ENCODE results near the gene PARPBP. TPM values are rescaled to one million over a fixed set of nuclear protein-coding genes. Genes with fewer than 3 reads are reported as not detected.
"Not testable (repeated sequence)": the region's sequence is repeated elsewhere in the genome, so short reads cannot be mapped to it uniquely, and the experiment has no call there.

Gene PARPBP, protein sequence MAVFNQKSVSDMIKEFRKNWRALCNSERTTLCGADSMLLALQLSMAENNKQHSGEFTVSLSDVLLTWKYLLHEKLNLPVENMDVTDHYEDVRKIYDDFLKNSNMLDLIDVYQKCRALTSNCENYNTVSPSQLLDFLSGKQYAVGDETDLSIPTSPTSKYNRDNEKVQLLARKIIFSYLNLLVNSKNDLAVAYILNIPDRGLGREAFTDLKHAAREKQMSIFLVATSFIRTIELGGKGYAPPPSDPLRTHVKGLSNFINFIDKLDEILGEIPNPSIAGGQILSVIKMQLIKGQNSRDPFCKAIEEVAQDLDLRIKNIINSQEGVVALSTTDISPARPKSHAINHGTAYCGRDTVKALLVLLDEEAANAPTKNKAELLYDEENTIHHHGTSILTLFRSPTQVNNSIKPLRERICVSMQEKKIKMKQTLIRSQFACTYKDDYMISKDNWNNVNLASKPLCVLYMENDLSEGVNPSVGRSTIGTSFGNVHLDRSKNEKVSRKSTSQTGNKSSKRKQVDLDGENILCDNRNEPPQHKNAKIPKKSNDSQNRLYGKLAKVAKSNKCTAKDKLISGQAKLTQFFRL
- total RNA-seq (10 to 100 TPM in 1 of 2 donors, 1 to 10 TPM in 1; 7.1 to 14.1 TPM), polyA plus RNA-seq (ENCODE audit: insufficient read length in 2 of 2) (1 to 10 TPM; 7.9 to 8.2 TPM)
- long read RNA-seq, donor 1, partial matches to known transcripts, result 0 of 1 reads
- long read RNA-seq, donor 1, other reads (novel, unspliced or antisense), result 0 of 1 reads
- long read RNA-seq, donor 2, partial matches to known transcripts, result 0 of 1 reads
- long read RNA-seq, donor 2, other reads (novel, unspliced or antisense), result 0 of 1 reads
- long read RNA-seq, donor 3, result 0 reads
- long read RNA-seq, donor 4, partial matches to known transcripts, result 0 of 4 reads
- long read RNA-seq, donor 4, other reads (novel, unspliced or antisense), result 0 of 4 reads

DNA sequence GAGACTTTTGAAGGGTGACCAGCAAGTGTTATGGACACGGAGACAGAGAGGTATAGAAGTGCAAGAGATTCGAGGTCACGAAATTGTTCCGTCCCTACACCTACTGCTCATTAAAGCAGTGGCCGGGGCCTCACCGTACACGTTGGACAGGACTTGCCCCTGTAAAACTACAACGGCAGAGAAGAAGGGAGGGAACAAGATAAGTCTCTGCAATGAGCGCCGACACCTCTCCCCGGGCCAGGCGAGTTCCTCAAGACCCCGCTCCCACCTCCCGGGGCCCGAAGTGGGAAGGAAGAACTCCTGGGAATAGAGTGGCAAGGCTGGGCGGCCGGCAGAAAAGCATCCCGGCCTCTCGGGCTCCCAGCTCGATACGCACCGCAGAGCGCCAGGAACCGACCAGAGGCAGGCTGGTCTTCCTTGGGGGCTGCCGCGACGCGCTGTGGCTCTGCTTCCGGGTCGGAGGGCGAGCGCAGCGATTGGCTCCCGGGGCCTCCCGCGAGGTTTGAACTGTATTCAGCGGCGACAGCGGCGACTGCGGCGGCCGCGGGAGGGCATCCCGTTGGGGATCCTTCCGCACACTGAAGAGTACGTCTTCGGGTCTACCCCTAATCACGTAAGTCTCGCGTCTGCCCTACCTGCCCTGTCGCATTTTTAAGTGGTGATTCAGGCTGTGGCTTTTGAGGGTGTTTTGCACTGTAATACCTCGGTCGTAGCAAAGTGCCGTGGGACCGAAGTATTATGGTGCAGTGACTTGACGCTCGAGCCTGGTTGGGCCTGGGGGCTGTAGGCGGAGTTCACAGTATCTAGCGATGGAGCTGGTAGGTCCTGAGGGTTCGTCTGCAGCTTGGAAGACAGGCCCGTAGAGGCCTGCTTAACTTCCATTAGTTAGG is at the start of gene PARPBP, which contains the start of gene NUP37:
Gene PARPBP (plus strand): TSS at position 510 of the 890 bp plus-strand sequence. CDS start 3,706 bp downstream, outside the sequence.
Gene NUP37 (minus strand): TSS at position 441 of the 890 bp plus-strand sequence. CDS start 1,596 bp downstream, outside the sequence.
- Histone ChIP-seq H3K4me1 (ENCODE audit: control insufficient read depth, insufficient read depth, low read length) (peaks cover 7% of the 10 kb centered on the region), H3K36me3 (ENCODE audit: control insufficient read depth, insufficient read depth, low read length) (peaks cover 6% of the 10 kb centered on the region), H3K4me3 (ENCODE audit: low read depth, low read length) (peak within 1 kb of the TSS; percentile 87), H3K27me3 (ENCODE audit: control insufficient read depth, insufficient read depth, low read length) (no peaks in the 10 kb centered on the region), H3K9me3 (ENCODE audit: control insufficient read depth, insufficient read depth, low read length) (no peaks in the 10 kb centered on the region), H3K27ac (ENCODE audit: low read depth, low read length) (peak within 1 kb of the TSS; percentile 75)
- under 1% methylated on average over 60 of the region's 62 CpGs for WGBS (ENCODE audit: insufficient coverage)
- peak; percentile 73 to 96 (median 84) for DNase-seq (ENCODE audit: low read depth in 4 of 6, low spot score in 6 of 6)

DNA sequence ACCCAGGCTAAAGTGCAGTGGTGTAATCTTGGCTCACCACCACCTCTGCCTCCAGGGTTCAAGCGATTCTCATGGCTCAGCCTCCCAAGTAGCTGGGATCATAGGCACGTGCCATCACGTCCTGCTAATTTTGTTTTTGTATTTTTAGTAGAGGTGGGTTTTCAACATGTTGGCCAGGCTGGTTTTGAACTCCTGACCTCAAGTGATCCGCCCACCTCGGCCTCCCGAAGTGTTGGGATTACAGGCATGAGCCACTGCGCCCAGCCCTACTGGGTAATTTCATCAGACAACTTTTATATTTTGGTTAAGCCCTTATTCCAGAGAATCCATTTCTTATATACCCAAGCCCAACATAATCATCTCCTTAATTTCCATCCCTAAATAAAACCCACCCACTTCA is 47.9 kb upstream of the PARPBP start:
- H3K9me3 ChIP-seq (ENCODE audit: control insufficient read depth, insufficient read depth, low read length); H3K4me3 ChIP-seq (ENCODE audit: low read depth, low read length); DNase-seq (ENCODE audit: low read depth in 4 of 6, low spot score in 6 of 6); H3K27me3 ChIP-seq (ENCODE audit: control insufficient read depth, insufficient read depth, low read length); H3K36me3 ChIP-seq (ENCODE audit: control insufficient read depth, insufficient read depth, low read length); H3K27ac ChIP-seq (ENCODE audit: low read depth, low read length); H3K4me1 ChIP-seq (ENCODE audit: control insufficient read depth, insufficient read depth, low read length): not testable (repeated sequence)
- 100% methylated on average over 2 of the region's 7 CpGs for WGBS (ENCODE audit: insufficient coverage)

DNA sequence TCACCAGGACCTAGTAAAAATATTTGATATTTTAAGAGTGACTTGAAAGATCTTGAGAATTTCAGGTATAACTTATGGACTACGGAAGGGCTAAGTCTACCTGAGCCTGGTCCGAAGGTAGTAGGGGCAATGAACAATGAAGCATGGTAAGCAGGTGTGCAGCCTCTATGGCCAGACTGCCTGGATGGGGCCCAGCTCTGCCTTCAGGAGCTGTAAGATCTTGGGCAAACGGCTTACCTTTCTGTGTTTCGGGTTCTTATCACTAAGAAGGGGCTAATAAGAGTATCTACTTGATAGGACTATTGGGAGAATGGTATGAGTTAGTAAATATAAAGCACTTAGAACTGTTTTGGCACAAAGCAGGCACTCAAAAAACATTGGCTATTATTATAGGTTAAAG is 39.1 kb upstream of the PARPBP start:
- Histone ChIP-seq H3K27ac (ENCODE audit: low read depth, low read length) (no peak overlapping the region), H3K9me3 (ENCODE audit: control insufficient read depth, insufficient read depth, low read length) (no peaks in the 10 kb centered on the region), H3K36me3 (ENCODE audit: control insufficient read depth, insufficient read depth, low read length) (peaks cover 2% of the 10 kb centered on the region), H3K4me3 (ENCODE audit: low read depth, low read length) (no peak overlapping the region), H3K4me1 (ENCODE audit: control insufficient read depth, insufficient read depth, low read length) (no peaks in the 10 kb centered on the region), H3K27me3 (ENCODE audit: control insufficient read depth, insufficient read depth, low read length) (no peaks in the 10 kb centered on the region)
- 100% methylated on average over 2 of the region's 4 CpGs for WGBS (ENCODE audit: insufficient coverage)
- DNase-seq (ENCODE audit: low read depth in 4 of 6, low spot score in 6 of 6), result no peak

DNA sequence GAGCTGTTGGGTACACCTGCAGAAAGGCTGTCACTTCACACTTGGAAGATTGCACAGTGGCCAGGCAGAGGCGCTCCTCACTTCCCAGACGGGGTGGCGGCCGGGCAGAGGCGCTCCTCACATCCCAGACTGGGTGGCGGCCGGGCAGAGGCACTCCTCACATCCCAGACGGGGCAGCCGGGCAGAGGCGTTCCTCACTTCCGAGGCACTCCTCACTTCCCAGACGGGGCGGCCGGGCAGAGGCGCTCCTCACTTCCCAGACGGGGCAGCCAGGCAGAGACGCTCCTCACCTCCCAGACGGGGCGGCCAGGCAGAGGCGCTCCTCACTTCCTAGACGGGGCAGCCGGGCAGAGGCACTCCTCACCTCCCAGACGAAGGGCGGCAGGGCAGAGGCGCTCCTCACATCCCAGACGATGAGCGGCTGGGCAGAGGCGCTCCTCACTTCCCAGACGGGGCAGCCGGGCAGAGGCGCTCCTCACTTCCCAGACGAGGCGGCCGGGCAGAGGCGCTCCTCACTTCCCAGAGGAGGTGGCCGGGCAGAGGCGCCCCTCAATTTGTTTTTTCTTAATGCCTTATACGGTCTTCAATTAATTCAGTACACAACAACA is 30.7 kb upstream of the PARPBP start:
- H3K27me3 ChIP-seq (ENCODE audit: control insufficient read depth, insufficient read depth, low read length); H3K9me3 ChIP-seq (ENCODE audit: control insufficient read depth, insufficient read depth, low read length); H3K4me3 ChIP-seq (ENCODE audit: low read depth, low read length); H3K36me3 ChIP-seq (ENCODE audit: control insufficient read depth, insufficient read depth, low read length); DNase-seq (ENCODE audit: low read depth in 4 of 6, low spot score in 6 of 6); H3K4me1 ChIP-seq (ENCODE audit: control insufficient read depth, insufficient read depth, low read length); H3K27ac ChIP-seq (ENCODE audit: low read depth, low read length): not testable (repeated sequence)
- WGBS (ENCODE audit: insufficient coverage), result over 99% methylated on average over 35 of the region's 38 CpGs

DNA sequence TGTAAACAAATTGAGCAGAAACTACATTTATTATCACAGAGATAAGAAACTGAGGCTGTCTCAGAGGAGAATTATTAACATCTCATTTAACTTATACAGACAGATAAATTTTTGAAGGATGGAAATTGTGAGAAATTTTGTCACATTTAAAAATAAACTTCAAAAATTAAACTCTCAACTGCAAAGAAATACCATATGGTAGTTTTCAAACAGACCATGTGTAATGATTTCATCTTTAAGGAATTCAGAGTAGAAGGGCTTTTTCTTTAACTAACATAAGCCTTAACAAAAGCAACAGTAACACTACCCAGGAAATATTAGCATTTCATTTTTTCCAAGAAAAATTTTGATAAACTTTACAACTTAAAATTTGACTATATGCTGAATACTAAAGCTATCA is 26.7 kb upstream of the PARPBP start:
- no peaks in the 10 kb centered on the region for H3K9me3 ChIP-seq (ENCODE audit: control insufficient read depth, insufficient read depth, low read length)
- no peak overlapping the region for H3K4me3 ChIP-seq (ENCODE audit: low read depth, low read length)
- no peak overlapping the region for H3K27ac ChIP-seq (ENCODE audit: low read depth, low read length)
- no peak for DNase-seq (ENCODE audit: low read depth in 4 of 6, low spot score in 6 of 6)
- no peaks in the 10 kb centered on the region for H3K27me3 ChIP-seq (ENCODE audit: control insufficient read depth, insufficient read depth, low read length)
- H3K36me3 ChIP-seq (ENCODE audit: control insufficient read depth, insufficient read depth, low read length), result peaks cover 6% of the 10 kb centered on the region
- H3K4me1 ChIP-seq (ENCODE audit: control insufficient read depth, insufficient read depth, low read length), result no peaks in the 10 kb centered on the region

DNA sequence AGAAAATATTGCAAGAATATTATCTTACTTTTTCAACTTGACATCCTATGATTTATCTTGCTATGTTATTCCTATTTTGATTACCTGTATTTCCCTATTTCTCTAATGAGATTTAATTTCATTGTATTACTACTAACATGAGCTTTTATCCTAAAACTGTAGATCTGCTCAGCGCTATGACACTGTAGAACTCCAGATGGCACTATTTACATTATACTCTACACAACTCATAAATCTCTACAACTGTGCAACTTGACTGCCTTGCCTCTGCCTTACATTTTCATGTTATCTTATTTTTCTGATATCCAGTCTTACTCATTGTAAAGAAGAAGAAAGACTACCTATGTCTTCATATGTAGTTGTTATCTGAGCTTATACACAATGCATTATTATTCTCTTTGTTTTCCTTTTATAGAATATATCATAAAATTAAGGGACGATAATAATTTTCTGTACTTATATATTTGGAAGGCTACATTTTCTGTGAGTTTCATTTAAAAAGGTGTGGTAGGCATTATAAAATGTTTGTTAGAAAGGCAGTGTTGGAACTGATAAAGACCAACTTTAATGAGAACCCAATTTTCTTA is 24.2 kb upstream of the PARPBP start:
- Histone ChIP-seq H3K27me3 (ENCODE audit: control insufficient read depth, insufficient read depth, low read length) (no peaks in the 10 kb centered on the region), H3K9me3 (ENCODE audit: control insufficient read depth, insufficient read depth, low read length) (no peaks in the 10 kb centered on the region), H3K27ac (ENCODE audit: low read depth, low read length) (no peak overlapping the region), H3K4me3 (ENCODE audit: low read depth, low read length) (no peak overlapping the region), H3K36me3 (ENCODE audit: control insufficient read depth, insufficient read depth, low read length) (peaks cover 4% of the 10 kb centered on the region), H3K4me1 (ENCODE audit: control insufficient read depth, insufficient read depth, low read length) (no peaks in the 10 kb centered on the region)
- WGBS (ENCODE audit: insufficient coverage), result 60% methylated on average over 1 of the region's 2 CpGs
- peak in 2 of 6 donors; percentile 57 to 80 for DNase-seq (ENCODE audit: low read depth in 4 of 6, low spot score in 6 of 6)

DNA sequence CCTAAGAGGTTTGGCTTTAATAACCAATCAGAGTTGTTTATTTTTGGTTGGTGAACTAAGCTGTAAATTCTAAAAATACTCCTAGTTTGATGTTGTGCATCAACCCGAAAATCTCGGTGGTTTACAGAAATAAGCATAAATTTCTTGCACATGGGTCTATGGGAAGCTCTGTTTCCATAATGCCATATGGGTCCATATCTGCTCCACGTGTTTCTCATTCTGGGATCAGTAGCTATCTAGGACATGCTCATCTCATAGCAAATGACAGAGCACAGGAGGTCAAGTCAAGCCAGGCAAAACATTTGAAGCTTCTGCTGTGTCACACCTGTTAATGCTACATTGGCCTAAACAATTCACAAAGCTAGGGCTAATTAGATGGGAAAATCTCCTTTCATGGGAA is 23.1 kb upstream of the PARPBP start:
- Histone ChIP-seq H3K9me3 (ENCODE audit: control insufficient read depth, insufficient read depth, low read length) (no peaks in the 10 kb centered on the region), H3K27ac (ENCODE audit: low read depth, low read length) (no peak overlapping the region), H3K36me3 (ENCODE audit: control insufficient read depth, insufficient read depth, low read length) (peaks cover 4% of the 10 kb centered on the region), H3K4me3 (ENCODE audit: low read depth, low read length) (no peak overlapping the region), H3K4me1 (ENCODE audit: control insufficient read depth, insufficient read depth, low read length) (no peaks in the 10 kb centered on the region), H3K27me3 (ENCODE audit: control insufficient read depth, insufficient read depth, low read length) (no peaks in the 10 kb centered on the region)
- WGBS (ENCODE audit: insufficient coverage), result 81% methylated on average over 3 of the region's 3 CpGs
- DNase-seq (ENCODE audit: low read depth in 4 of 6, low spot score in 6 of 6), result no peak

DNA sequence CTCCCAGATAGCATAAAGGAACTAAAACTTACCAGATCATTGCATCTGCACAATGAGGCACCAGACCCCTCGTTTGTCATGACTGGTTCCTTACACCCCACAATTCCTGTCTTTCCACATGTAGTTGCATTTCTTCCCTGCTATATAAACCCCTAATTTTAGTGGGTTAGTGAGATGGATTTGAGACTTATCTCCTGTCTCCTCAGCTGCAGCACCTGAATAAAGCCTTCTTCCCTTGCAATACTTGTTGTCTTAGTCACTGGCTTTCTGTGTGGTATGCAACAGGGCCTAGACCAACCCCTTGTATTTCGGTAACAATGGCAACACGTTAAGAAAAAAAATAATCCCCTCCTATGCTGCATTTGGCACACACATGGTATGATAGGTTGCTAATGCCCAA is 13.1 kb upstream of the PARPBP start:
- no peaks in the 10 kb centered on the region for H3K27me3 ChIP-seq (ENCODE audit: control insufficient read depth, insufficient read depth, low read length)
- peaks cover 2% of the 10 kb centered on the region for H3K9me3 ChIP-seq (ENCODE audit: control insufficient read depth, insufficient read depth, low read length)
- no peak overlapping the region for H3K27ac ChIP-seq (ENCODE audit: low read depth, low read length)
- H3K36me3 ChIP-seq (ENCODE audit: control insufficient read depth, insufficient read depth, low read length), result peaks cover 13% of the 10 kb centered on the region
- WGBS (ENCODE audit: insufficient coverage), result no CpG with 5 or more reads among the region's 3 CpGs
- DNase-seq (ENCODE audit: low read depth in 4 of 6, low spot score in 6 of 6), result no peak
- H3K4me3 ChIP-seq (ENCODE audit: low read depth, low read length), result no peak overlapping the region
- H3K4me1 ChIP-seq (ENCODE audit: control insufficient read depth, insufficient read depth, low read length), result no peaks in the 10 kb centered on the region

Data from spinal cord (tissue), 10 donors.